HFF-Myc (cell line): ENCODE data around the gene KARS1.

ENCODE experiments used
- DNase-seq: peaks from one replicate; pipeline ENCODE4 v3.0.0-alpha.2; 2011; ENCODE audit warnings: low read depth; ENCODE audit errors: extremely low read depth
- H3K4me3 ChIP-seq: replicated peaks from 2 replicates; pipeline ENCODE4 v1.5.1; 2011; ENCODE audit warnings: low read depth, mild to moderate bottlenecking, control low read depth, low read length
- TF ChIP-seq, protein P1 (sequence below): IDR thresholded peaks from 2 replicates; pipeline ENCODE4 v1.5.1; 2012; ENCODE audit warnings: mild to moderate bottlenecking, low read depth, low read length, control low read depth; ENCODE audit errors: missing control alignments

KARS1 gene

DNA sequence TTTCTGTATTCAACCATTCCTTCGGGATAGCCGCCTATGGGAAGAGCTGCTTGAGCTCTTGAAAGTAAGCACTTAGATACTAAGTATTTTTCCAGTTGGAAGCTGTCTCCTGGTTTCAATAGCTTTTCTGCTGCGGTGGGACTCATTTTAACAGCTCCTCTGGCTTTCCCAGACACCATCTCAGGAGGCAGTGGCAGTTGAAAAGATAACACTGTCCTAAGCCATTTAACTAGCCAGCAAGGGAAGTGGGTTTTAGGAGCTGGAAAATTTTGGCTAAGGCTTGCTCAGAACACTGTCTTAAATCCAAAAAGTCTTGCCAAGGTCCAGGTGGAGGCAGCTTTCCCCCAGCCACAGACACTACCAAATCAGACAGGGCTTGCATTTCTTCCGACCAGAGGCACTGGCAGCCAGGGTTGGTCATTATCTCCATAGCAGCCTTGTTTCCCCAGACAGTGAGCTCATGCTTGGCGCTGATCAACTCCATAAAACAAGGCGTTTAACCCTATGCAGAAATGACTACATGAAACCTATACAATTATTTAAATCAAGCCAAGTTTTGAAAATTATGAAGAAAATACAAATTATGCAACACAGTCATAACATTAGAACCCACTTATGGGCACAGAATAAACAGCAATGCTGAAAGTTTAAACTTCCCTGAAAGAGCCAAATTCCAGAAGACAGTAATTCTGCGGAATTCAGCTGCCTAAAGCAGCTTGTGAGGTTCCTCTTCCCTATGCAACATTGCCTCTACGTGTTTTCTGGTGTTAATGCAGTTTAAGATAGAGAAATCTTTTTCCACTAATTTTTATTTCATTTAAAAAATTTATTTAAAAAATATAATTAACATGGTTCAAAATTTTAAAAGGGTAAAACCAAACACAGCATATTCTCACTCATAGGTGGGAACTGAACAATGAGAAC lies 56.3 kb downstream of the KARS1 start:
- H3K4me3 ChIP-seq = no peak overlapping the region
- TF ChIP-seq, protein P1, sequence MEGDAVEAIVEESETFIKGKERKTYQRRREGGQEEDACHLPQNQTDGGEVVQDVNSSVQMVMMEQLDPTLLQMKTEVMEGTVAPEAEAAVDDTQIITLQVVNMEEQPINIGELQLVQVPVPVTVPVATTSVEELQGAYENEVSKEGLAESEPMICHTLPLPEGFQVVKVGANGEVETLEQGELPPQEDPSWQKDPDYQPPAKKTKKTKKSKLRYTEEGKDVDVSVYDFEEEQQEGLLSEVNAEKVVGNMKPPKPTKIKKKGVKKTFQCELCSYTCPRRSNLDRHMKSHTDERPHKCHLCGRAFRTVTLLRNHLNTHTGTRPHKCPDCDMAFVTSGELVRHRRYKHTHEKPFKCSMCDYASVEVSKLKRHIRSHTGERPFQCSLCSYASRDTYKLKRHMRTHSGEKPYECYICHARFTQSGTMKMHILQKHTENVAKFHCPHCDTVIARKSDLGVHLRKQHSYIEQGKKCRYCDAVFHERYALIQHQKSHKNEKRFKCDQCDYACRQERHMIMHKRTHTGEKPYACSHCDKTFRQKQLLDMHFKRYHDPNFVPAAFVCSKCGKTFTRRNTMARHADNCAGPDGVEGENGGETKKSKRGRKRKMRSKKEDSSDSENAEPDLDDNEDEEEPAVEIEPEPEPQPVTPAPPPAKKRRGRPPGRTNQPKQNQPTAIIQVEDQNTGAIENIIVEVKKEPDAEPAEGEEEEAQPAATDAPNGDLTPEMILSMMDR = no peak
- peak; percentile 24 for DNase-seq

- no peak overlapping the region for H3K4me3 ChIP-seq
- DNase-seq = no peak
- TF ChIP-seq, protein P1 = no peak
Measured at GRCh38 chr16:75589306-75589705, 58.2 kb downstream of the KARS1 start.

GRCh38 chr16:75588716-75589115 lies 58.7 kb downstream of the KARS1 start:
- TF ChIP-seq, protein P1 = no peak
- no peak overlapping the region for H3K4me3 ChIP-seq
- no peak for DNase-seq

DNA sequence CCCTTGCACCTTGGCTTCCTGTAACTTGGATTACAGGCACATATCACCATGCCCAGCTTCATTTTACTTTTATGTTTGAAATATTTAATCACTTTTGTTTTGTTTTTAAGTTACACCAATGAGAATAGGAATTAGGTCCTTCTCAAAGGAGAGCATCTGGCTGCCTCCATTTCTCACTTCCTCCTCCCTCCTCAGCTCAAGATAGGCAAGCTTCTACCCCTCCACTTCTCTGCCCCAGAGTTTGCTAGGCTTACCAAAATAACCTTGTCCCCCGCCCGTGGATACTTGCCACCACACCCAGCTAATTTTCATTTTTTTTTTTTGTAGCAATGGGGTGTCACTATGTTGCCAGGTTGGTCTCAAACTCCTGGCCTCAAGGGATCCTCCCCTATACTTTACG lies 63.4 kb downstream of the KARS1 start:
- no peak overlapping the region for H3K4me3 ChIP-seq
- no peak for DNase-seq
- TF ChIP-seq, protein P1 = no peak

DNA sequence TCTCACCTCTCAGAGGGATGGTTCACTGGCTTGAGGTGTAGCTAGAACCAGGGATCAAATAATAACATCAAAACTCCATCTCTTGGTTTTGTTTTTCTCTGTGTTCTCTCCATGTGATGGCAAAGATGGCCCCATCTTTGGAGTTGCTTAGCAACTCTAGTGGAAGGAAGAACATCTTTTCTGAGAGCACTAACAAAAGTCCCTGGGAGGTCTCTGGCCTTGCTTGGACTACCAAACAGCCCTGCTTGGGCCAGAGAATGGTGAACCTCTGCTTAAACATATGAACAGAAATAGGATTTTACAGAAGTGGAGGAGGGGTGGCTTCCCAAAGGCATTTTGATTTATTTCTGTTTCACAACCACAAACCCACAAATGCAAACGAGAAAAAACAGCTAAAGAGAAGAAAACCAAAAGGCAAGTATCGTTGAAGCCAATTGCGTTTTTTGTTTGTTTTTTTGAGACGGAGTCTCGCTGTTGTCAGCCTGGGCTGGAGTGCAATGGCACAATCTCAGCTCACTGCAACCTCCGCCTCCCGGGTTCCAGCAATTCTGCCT lies 68.1 kb downstream of the KARS1 start:
- no peak overlapping the region for H3K4me3 ChIP-seq
- no peak for DNase-seq
- TF ChIP-seq, protein P1 = no peak

DNA sequence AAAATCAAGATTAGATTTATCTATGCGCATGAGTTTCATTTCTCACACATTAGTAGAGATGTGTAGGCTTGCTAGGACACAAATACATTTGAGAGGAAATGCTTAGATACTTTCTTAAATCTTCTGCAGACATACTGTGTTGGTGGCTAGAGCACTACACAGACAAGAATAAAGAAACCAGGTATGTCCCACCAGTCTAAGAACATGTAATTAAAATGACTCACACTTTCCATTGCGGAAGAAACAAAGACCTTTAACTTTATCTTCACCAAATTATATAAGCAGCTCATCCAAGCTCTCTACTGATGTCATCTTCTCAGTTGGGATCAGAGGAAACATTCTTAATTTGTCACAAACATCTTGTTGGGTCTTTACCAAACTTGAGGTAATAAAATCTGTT lies 68.7 kb downstream of the KARS1 start:
- no peak overlapping the region for H3K4me3 ChIP-seq
- TF ChIP-seq, protein P1 = no peak
- no peak for DNase-seq
